Nephron (organoid): ENCODE results near the gene FOXA1.

Source experiments
- H3K27ac Mint-ChIP-seq, 3 experiments: 2 replicates each; pipeline ENCODE4 v1.8.0; 2020; ENCODE audit warnings: mixed read lengths in 3 of 3, mild to moderate bottlenecking in 2 of 3, moderate library complexity in 1 of 3
- H3K27me3 Mint-ChIP-seq: 2 replicates; pipeline ENCODE4 v1.8.0; 2021; ENCODE audit warnings: low read depth, mild to moderate bottlenecking, moderate library complexity, mixed read lengths
- H3K36me3 Mint-ChIP-seq: 2 replicates; pipeline ENCODE4 v1.8.0; 2020; ENCODE audit warnings: low read depth, mixed read lengths
- H3K4me1 Mint-ChIP-seq: 2 replicates; pipeline ENCODE4 v1.8.0; 2020; ENCODE audit warnings: mixed read lengths
- H3K4me3 Mint-ChIP-seq, 3 experiments: 2 replicates each; pipeline ENCODE4 v1.8.0; 2020; ENCODE audit warnings: mild to moderate bottlenecking in 3 of 3, mixed read lengths in 3 of 3, moderate library complexity in 2 of 3
- H3K9me3 Mint-ChIP-seq: 2 replicates; pipeline ENCODE4 v1.8.0; 2020; ENCODE audit warnings: mixed read lengths
- TF ChIP-seq, protein P1 (sequence below), 3 experiments: fragments of 200-600 bp; sonication (generic); IDR thresholded peaks; one replicate each; pipeline ENCODE4 v1.5.0; 2021; ENCODE audit warnings: antibody characterized with exemption in 3 of 3; ENCODE audit not compliant: unreplicated experiment in 3 of 3

Gene FOXA1

DNA sequence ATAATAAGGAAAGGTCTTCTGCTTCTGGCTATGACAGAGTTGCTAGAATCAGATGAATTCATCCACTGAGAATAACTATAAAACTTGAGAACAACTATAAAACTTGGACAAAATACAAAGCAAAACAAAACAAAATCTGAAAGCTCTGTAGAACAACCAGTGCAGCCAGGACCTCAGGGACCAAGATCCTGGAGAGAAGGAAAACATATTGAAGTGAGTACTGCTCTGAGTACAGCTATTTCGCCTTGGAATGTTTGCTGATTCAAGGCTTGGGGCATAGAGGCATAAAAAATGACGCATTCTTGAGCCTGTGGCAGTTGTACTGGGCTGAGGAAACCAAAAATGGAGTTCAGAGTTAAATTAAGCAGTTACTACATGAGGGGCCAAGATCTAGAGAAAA is 21.7 kb downstream of the FOXA1 start:
- no peaks in the 10 kb centered on the region for H3K4me1 Mint-ChIP-seq
- no peak overlapping the region for H3K27ac Mint-ChIP-seq
- H3K4me3 Mint-ChIP-seq = no peak overlapping the region
- TF ChIP-seq, protein P1, sequence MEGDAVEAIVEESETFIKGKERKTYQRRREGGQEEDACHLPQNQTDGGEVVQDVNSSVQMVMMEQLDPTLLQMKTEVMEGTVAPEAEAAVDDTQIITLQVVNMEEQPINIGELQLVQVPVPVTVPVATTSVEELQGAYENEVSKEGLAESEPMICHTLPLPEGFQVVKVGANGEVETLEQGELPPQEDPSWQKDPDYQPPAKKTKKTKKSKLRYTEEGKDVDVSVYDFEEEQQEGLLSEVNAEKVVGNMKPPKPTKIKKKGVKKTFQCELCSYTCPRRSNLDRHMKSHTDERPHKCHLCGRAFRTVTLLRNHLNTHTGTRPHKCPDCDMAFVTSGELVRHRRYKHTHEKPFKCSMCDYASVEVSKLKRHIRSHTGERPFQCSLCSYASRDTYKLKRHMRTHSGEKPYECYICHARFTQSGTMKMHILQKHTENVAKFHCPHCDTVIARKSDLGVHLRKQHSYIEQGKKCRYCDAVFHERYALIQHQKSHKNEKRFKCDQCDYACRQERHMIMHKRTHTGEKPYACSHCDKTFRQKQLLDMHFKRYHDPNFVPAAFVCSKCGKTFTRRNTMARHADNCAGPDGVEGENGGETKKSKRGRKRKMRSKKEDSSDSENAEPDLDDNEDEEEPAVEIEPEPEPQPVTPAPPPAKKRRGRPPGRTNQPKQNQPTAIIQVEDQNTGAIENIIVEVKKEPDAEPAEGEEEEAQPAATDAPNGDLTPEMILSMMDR (IDR thresholded peaks at IDR 0.05; ENCODE audit: unreplicated experiment in 3 of 3) = no peak
- H3K36me3 Mint-ChIP-seq = no peaks in the 10 kb centered on the region
- H3K9me3 Mint-ChIP-seq = no peaks in the 10 kb centered on the region
- peaks cover 32% of the 10 kb centered on the region for H3K27me3 Mint-ChIP-seq

GRCh38 chr14:37571391-37571790 is 23.7 kb downstream of the FOXA1 start:
- no peaks in the 10 kb centered on the region for H3K9me3 Mint-ChIP-seq
- no peak overlapping the region for H3K4me3 Mint-ChIP-seq
- H3K27me3 Mint-ChIP-seq = peaks cover 20% of the 10 kb centered on the region
- H3K27ac Mint-ChIP-seq = no peak overlapping the region
- H3K4me1 Mint-ChIP-seq = peaks cover 6% of the 10 kb centered on the region
- no peaks in the 10 kb centered on the region for H3K36me3 Mint-ChIP-seq
- TF ChIP-seq, protein P1 (IDR thresholded peaks at IDR 0.05; ENCODE audit: unreplicated experiment in 3 of 3) = no peak

- Mint-ChIP-seq H3K4me3 (no peak overlapping the region), H3K27ac (no peak overlapping the region), H3K9me3 (no peaks in the 10 kb centered on the region), H3K27me3 (peaks cover 7% of the 10 kb centered on the region), H3K36me3 (no peaks in the 10 kb centered on the region), H3K4me1 (peaks cover 6% of the 10 kb centered on the region)
- TF ChIP-seq, protein P1 (IDR thresholded peaks at IDR 0.05; ENCODE audit: unreplicated experiment in 3 of 3) = no peak
Observed at GRCh38 chr14:37569729-37570128, 25.3 kb downstream of the FOXA1 start.

GRCh38 chr14:37566811-37567371 is 28.2 kb downstream of the FOXA1 start:
- TF ChIP-seq, protein P1 (IDR thresholded peaks at IDR 0.05; ENCODE audit: unreplicated experiment in 3 of 3) = no peak

DNA sequence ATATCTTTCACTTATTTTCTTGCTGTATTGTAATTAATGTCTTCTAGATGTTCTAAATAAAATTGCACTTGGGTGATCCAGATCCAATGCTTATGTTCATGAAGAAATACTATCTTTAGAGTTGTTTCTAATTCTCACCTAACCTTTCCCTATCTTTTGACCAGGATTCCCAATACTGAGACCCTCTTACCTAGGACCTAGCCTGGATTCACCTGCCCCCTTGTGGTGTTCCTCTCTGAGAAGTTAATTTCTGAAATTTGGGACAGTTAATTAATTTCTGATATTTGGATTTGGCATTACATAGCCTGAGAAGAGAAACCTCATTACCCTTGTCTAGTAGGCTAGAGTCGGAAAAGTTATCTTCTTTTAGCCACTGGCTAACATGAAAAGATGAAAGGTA is 29.5 kb downstream of the FOXA1 start:
- TF ChIP-seq, protein P1 (IDR thresholded peaks at IDR 0.05; ENCODE audit: unreplicated experiment in 3 of 3) = peak in 1 of 3 experiments; percentile 18
- Mint-ChIP-seq H3K27me3 (no peaks in the 10 kb centered on the region), H3K4me1 (peaks cover 6% of the 10 kb centered on the region), H3K9me3 (no peaks in the 10 kb centered on the region), H3K27ac (no peak overlapping the region), H3K36me3 (no peaks in the 10 kb centered on the region), H3K4me3 (no peak overlapping the region)

More at GRCh38 chr14:37566811-37567371, 28.2 kb downstream of the FOXA1 start:
- no peaks in the 10 kb centered on the region for H3K36me3 Mint-ChIP-seq
- H3K4me1 Mint-ChIP-seq = peaks cover 6% of the 10 kb centered on the region
- no peaks in the 10 kb centered on the region for H3K9me3 Mint-ChIP-seq
- no peak overlapping the region for H3K4me3 Mint-ChIP-seq
- no peaks in the 10 kb centered on the region for H3K27me3 Mint-ChIP-seq
- H3K27ac Mint-ChIP-seq = peak overlapping the region in 1 of 3 experiments; percentile 74

GRCh38 chr14:37563189-37563588 is 31.9 kb downstream of the FOXA1 start:
- Mint-ChIP-seq H3K9me3 (no peaks in the 10 kb centered on the region), H3K4me3 (no peak overlapping the region), H3K4me1 (peaks cover 6% of the 10 kb centered on the region), H3K36me3 (no peaks in the 10 kb centered on the region), H3K27ac (no peak overlapping the region), H3K27me3 (no peaks in the 10 kb centered on the region)
- TF ChIP-seq, protein P1 (IDR thresholded peaks at IDR 0.05; ENCODE audit: unreplicated experiment in 3 of 3) = no peak
